HEK293T (cell line): ENCODE data around the gene EPC1.
"Not testable (repeated sequence)": the region's sequence is repeated elsewhere in the genome, so short reads cannot be mapped to it uniquely, and the experiment has no call there.

Experiments used
- CTCF ChIA-PET: fragments of 350-600 bp; formaldehyde crosslinking; extraction: SDS; loops from one replicate; lab custom pipeline; 2021; ENCODE audit warnings: antibody characterized with exemption, inconsistent platforms; lab: Yijun Ruan, JAX
- POLR2A ChIA-PET: fragments of 350-600 bp; formaldehyde crosslinking; extraction: SDS; loops from one replicate; lab custom pipeline; 2020; ENCODE audit warnings: antibody characterized with exemption, inconsistent platforms; lab: Yijun Ruan, JAX
- DNase-seq: peaks from one replicate; pipeline ENCODE4 v3.0.0; 2012; ENCODE audit warnings: mixed read lengths; ENCODE audit errors: extremely low spot score
- ARNT ChIP-seq: fragments of 450-650 bp; IDR thresholded peaks from 2 replicates; pipeline ENCODE4 v1.6.1; 2017; ENCODE audit warnings: mild to moderate bottlenecking
- BHLHE40 ChIP-seq: fragments of 450-650 bp; IDR thresholded peaks from 2 replicates; pipeline ENCODE4 v1.6.1; 2016; ENCODE audit warnings: mild to moderate bottlenecking, moderate library complexity, borderline replicate concordance
- CTBP1 ChIP-seq: fragments of 450-650 bp; IDR thresholded peaks from 2 replicates; pipeline ENCODE4 v1.6.1; 2016; ENCODE audit warnings: borderline replicate concordance
- ELF4 ChIP-seq: fragments of 450-650 bp; IDR thresholded peaks from 2 replicates; pipeline ENCODE4 v1.6.1; 2017; ENCODE audit warnings: antibody characterized with exemption
- FOXA1 ChIP-seq: fragments of 450-650 bp; IDR thresholded peaks from 2 replicates; pipeline ENCODE4 v1.6.1; 2016; ENCODE audit warnings: mild to moderate bottlenecking
- FOXK2 ChIP-seq: fragments of 450-650 bp; IDR thresholded peaks from 2 replicates; pipeline ENCODE4 v1.6.1; 2016; ENCODE audit warnings: mild to moderate bottlenecking
- FOXM1 ChIP-seq: fragments of 450-650 bp; IDR thresholded peaks from 2 replicates; pipeline ENCODE4 v1.6.1; 2017; ENCODE audit warnings: mild to moderate bottlenecking, borderline replicate concordance
- HDGF ChIP-seq: fragments of 450-650 bp; IDR thresholded peaks from 2 replicates; pipeline ENCODE4 v1.6.1; 2017; ENCODE audit warnings: antibody characterized with exemption, borderline replicate concordance
- L3MBTL2 ChIP-seq: fragments of 450-650 bp; conservative IDR thresholded peaks from 2 replicates; pipeline ENCODE4 v1.6.1; 2016; ENCODE audit warnings: mild to moderate bottlenecking
- LEF1 ChIP-seq: fragments of 450-650 bp; IDR thresholded peaks from 2 replicates; pipeline ENCODE4 v1.6.1; 2017; ENCODE audit warnings: mild to moderate bottlenecking, borderline replicate concordance
- NFRKB ChIP-seq: fragments of 450-650 bp; IDR thresholded peaks from 2 replicates; pipeline ENCODE4 v1.6.1; 2016; ENCODE audit warnings: mild to moderate bottlenecking, moderate library complexity
- SP1 ChIP-seq: fragments of 450-650 bp; IDR thresholded peaks from 2 replicates; pipeline ENCODE4 v1.6.1; 2017
- SUZ12 ChIP-seq: fragments of 450-650 bp; IDR thresholded peaks from 2 replicates; pipeline ENCODE4 v1.6.1; 2016; ENCODE audit warnings: mild to moderate bottlenecking
- TARDBP ChIP-seq: fragments of 450-650 bp; IDR thresholded peaks from 2 replicates; pipeline ENCODE4 v1.6.1; 2016
- ZNF384 ChIP-seq: fragments of 450-650 bp; IDR thresholded peaks from 2 replicates; pipeline ENCODE4 v1.6.1; 2016
- TF ChIP-seq, protein P1 (sequence below): fragments of 450-650 bp; IDR thresholded peaks from 2 replicates; pipeline ENCODE4 v1.6.1; 2016

The EPC1 gene

DNA sequence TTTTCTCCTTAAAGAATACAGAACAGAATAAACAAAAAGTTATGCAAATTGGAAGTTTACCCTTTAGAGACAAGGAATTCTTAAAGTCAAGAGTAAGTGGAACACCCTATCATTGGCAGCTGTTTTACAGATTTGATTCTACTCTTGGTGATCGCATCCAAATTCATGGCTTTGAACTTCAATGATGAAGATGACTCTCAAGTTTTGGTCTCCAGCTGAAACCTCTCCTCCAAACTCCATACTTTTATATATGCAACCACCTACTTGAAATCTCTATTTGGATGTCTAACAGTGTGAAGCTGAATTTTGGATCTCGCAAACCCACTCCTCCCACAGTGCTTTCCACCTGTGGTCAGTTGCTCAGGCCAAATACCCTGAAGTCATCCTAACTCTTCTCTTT is 80.4 kb downstream of the EPC1 start:
- CTCF ChIA-PET = interaction anchor here (1.5 kb wide), 1 partner anchor 10 kb away, joined by 7 read pairs; no protein-coding TSS in a partner anchor

GRCh38 chr10:32265756-32266155 is 81.2 kb downstream of the EPC1 start:
- ChIA-PET CTCF (interaction anchor here (1.5 kb wide), 1 partner anchor 9 kb away, joined by 7 read pairs; no protein-coding TSS in a partner anchor), POLR2A (no interaction called here)
- TF ChIP-seq LEF1 = no peak
- no peak for TF ChIP-seq FOXA1
- no peak for TF ChIP-seq FOXK2
- no peak for TF ChIP-seq ARNT
- no peak for TF ChIP-seq ZNF384
- TF ChIP-seq, protein P1, sequence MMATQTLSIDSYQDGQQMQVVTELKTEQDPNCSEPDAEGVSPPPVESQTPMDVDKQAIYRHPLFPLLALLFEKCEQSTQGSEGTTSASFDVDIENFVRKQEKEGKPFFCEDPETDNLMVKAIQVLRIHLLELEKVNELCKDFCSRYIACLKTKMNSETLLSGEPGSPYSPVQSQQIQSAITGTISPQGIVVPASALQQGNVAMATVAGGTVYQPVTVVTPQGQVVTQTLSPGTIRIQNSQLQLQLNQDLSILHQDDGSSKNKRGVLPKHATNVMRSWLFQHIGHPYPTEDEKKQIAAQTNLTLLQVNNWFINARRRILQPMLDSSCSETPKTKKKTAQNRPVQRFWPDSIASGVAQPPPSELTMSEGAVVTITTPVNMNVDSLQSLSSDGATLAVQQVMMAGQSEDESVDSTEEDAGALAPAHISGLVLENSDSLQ = no peak
- no peak for TF ChIP-seq FOXM1
- no peak for DNase-seq

More for the DNA sequence above, 80.4 kb downstream of the EPC1 start:
- DNase-seq = no peak
- POLR2A ChIA-PET = no interaction called here
- TF ChIP-seq SUZ12 = no peak
- no peak for TF ChIP-seq TARDBP
- no peak for TF ChIP-seq BHLHE40
- TF ChIP-seq CTBP1 = no peak
- TF ChIP-seq FOXM1 = no peak
- no peak for TF ChIP-seq NFRKB
- no peak for TF ChIP-seq LEF1

DNA sequence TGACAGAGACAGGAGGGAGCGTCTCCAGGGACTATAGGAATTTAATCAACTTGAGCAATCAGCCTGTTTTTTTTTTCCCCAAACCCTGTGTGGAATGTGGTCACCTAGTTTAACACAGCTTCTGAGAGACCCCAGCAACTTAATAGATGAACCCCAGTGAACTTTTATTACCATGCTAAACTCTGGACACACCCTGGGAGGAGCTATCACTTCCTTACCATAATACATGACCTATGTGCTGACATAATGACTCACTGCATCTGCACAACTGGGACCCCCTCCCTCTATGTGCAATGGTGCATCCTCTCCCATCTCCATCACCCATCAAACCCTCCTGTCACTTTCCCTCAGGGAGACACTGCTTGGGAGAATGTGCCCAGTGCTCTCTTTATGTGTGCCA is 83.7 kb downstream of the EPC1 start:
- CTCF ChIA-PET = interaction anchor here (0.6 kb wide), 1 partner anchor 101 kb away, joined by 5 read pairs; no protein-coding TSS in a partner anchor
- no peak for DNase-seq
- POLR2A ChIA-PET = interaction anchor here (0.7 kb wide), 1 partner anchor 24 kb away, joined by 4 read pairs; no protein-coding TSS in a partner anchor
- TF ChIP-seq ELF4 = no peak
- no peak for TF ChIP-seq BHLHE40
- TF ChIP-seq, protein P1 = no peak
- no peak for TF ChIP-seq ZNF384
- TF ChIP-seq FOXK2 = no peak
- TF ChIP-seq FOXA1 = no peak

GRCh38 chr10:32259551-32259950 is 87.4 kb downstream of the EPC1 start:
- no peak for DNase-seq
- CTCF ChIA-PET = no interaction called here
- no peak for TF ChIP-seq HDGF
- TF ChIP-seq FOXK2 = no peak
- TF ChIP-seq L3MBTL2 = no peak
- TF ChIP-seq ARNT = no peak
- POLR2A ChIA-PET = no interaction called here

- ChIA-PET CTCF (interaction anchor here (0.8 to 1.7 kb wide), 5 partner anchors 9 to 89 kb away, joined by 3 to 7 read pairs (median 4); no protein-coding TSS in a partner anchor), POLR2A (interaction anchor here (1.0 kb wide), 1 partner anchor 188 kb away, joined by 4 read pairs; no protein-coding TSS in a partner anchor)
- no peak for TF ChIP-seq BHLHE40
- TF ChIP-seq SUZ12 = no peak
- TF ChIP-seq CTBP1 = no peak
- peak; percentile 44 for DNase-seq
Observed at GRCh38 chr10:32256613-32257437, 90.1 kb downstream of the EPC1 start.

DNA sequence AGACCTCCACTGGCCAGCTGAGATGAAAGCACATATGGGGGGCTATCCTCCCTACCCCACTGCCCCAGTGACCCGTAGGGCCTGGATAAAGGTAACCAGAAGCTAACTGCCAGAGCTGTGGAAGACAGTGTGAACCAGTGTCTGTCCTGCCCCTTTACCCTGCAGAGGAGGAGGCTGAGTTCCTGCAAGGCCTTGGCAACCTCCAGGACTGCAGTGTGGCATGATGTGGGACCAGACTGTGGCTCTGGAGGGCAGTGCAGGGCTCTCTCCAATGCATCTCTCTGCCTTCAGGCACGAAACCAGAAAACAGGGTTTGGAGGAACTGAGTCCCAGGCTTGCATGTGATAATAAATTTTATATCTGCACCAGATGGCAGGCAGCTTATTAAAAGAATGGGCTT is 93.1 kb downstream of the EPC1 start:
- TF ChIP-seq L3MBTL2 = no peak
- TF ChIP-seq FOXM1 = no peak
- TF ChIP-seq SP1 = no peak
- TF ChIP-seq ARNT = no peak
- no peak for TF ChIP-seq ZNF384
- TF ChIP-seq FOXA1 = no peak
- no peak for TF ChIP-seq LEF1
- no peak for TF ChIP-seq TARDBP
- no peak for TF ChIP-seq HDGF
- TF ChIP-seq NFRKB = no peak
- TF ChIP-seq ELF4 = no peak
- no peak for TF ChIP-seq BHLHE40
- ChIA-PET CTCF (interaction anchor here (1.1 kb wide), 1 partner anchor 10 kb away, joined by 3 read pairs; no protein-coding TSS in a partner anchor), POLR2A (no interaction called here)
- no peak for DNase-seq

- TF ChIP-seq ZNF384 (no peak), SP1 (no peak), CTBP1 (no peak), SUZ12 (no peak), BHLHE40 (no peak), HDGF (no peak), ARNT (no peak), FOXK2 (no peak), LEF1 (no peak), NFRKB (no peak), TARDBP (no peak), ELF4 (no peak), L3MBTL2 (no peak), FOXA1 (no peak)
- TF ChIP-seq, protein P1 = no peak
- peak; percentile 6 for DNase-seq
- POLR2A ChIA-PET = no interaction called here
- CTCF ChIA-PET = interaction anchor here (0.7 kb wide), 1 partner anchor 114 kb away, joined by 3 read pairs; no protein-coding TSS in a partner anchor
Observed at GRCh38 chr10:32253276-32253675, 93.7 kb downstream of the EPC1 start.

- ChIA-PET CTCF (interaction anchor here (0.7 kb wide), 1 partner anchor 82 kb away, joined by 7 read pairs; no protein-coding TSS in a partner anchor), POLR2A (interaction anchor here (1.2 kb wide), 1 partner anchor 96 kb away, joined by 3 read pairs; no protein-coding TSS in a partner anchor)
- not testable (repeated sequence) for DNase-seq
Observed at GRCh38 chr10:32250489-32250888, 96.5 kb downstream of the EPC1 start.
